GM12891 (cell line): ENCODE measurements around the gene TRPV6.

Experiments
- DNase-seq: peaks from one replicate; pipeline ENCODE4 v3.0.0; 2011; ENCODE audit warnings: low spot score; ENCODE audit not compliant: insufficient read length
- FAIRE-seq: peaks from 2 replicates; lab custom pipeline; 2011; peaks lifted over from hg19 to GRCh38; lab: Jason Lieb, UNC
- PAX5 ChIP-seq: IDR thresholded peaks from 2 replicates; pipeline ENCODE4 v1.6.1; 2011; ENCODE audit warnings: low read length, moderate library complexity, mild to moderate bottlenecking; ENCODE audit not compliant: insufficient read depth, severe bottlenecking
- POLR2A ChIP-seq: IDR thresholded peaks from 2 replicates; pipeline ENCODE4 v1.6.1; 2011; ENCODE audit warnings: low read depth, low read length, control low read depth
- POLR2AphosphoS5 ChIP-seq: IDR thresholded peaks from 2 replicates; pipeline ENCODE4 v1.6.1; 2011; ENCODE audit warnings: low read depth, low read length, control low read depth
- POU2F2 ChIP-seq: IDR thresholded peaks from 2 replicates; pipeline ENCODE4 v1.6.1; 2011; ENCODE audit warnings: low read depth, mild to moderate bottlenecking, control low read depth, low read length, moderate library complexity
- SPI1 ChIP-seq: IDR thresholded peaks from 2 replicates; pipeline ENCODE4 v1.6.1; 2011; ENCODE audit warnings: low read depth, low read length, control low read depth
- TAF1 ChIP-seq: IDR thresholded peaks from 2 replicates; pipeline ENCODE4 v1.6.1; 2011; ENCODE audit warnings: low read depth, low read length, control low read depth

The TRPV6 gene

GRCh38 chr7:142866361-142867096 is 19.0 kb downstream of the TRPV6 start:
- no peak for FAIRE-seq
- TF ChIP-seq POLR2A (no peak), PAX5 (no peak), TAF1 (no peak)
- DNase-seq, result no peak

- FAIRE-seq (no peak), DNase-seq (no peak)
- TF ChIP-seq PAX5 (no peak), POLR2AphosphoS5 (no peak), SPI1 (no peak)
These were observed 19.8 kb downstream of the TRPV6 start for GRCh38 chr7:142865766-142866165.

DNA sequence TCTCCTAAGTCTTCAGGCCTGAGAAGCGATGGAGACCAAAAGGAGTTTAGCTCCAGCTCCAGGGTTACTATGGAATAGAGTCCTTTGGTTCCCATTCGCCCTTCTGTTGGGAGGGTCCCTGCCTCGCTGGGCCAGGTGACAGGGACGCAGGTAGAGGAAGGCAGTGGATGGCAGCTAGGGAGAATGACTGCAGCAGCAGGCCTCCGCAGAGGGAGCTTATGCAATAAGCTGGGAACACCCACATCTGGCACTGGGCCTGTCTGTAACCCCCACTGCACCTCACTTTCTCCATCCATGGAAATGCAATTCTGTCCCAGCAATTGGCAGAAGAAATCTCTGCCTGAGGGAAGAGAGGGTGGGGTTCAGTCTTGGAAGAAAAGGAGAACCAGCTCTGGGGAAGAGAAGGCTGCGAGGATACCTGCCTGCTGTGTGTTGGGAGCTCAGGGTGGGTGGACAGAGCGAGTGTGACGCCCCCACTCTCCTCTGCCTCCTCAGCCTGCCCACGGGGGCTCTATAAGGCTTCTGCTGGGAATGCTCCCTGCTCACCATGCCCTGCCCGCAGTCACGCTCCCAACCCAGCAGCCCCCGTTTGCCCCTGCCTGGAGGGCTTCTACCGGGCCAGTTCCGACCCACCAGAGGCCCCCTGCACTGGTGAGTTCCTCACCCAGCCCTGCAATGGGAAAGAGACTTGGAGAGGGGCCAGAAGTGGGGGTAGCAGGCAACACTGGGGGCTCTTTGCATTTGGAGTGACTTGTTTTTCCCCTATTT is 20.4 kb downstream of the TRPV6 start:
- no peak for FAIRE-seq
- DNase-seq, result no peak
- TF ChIP-seq POLR2A (no peak), POU2F2 (no peak), PAX5 (no peak), SPI1 (no peak), POLR2AphosphoS5 (no peak), TAF1 (no peak)

DNA sequence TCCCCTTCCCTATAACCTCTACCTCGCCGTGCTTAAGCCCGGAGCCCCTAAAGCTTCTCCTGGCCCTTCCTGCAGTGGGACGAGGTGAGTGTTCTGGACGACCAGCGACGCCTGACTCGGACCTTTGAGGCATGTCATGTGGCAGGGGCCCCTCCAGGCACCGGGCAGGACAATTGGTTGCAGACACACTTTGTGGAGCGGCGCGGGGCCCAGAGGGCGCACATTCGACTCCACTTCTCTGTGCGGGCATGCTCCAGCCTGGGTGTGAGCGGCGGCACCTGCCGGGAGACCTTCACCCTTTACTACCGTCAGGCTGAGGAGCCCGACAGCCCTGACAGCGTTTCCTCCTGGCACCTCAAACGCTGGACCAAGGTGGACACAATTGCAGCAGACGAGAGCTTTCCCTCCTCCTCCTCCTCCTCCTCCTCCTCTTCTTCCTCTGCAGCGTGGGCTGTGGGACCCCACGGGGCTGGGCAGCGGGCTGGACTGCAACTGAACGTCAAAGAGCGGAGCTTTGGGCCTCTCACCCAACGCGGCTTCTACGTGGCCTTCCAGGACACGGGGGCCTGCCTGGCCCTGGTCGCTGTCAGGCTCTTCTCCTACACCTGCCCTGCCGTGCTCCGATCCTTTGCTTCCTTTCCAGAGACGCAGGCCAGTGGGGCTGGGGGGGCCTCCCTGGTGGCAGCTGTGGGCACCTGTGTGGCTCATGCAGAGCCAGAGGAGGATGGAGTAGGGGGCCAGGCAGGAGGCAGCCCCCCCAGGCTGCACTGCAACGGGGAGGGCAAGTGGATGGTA is 21.5 kb downstream of the TRPV6 start:
- FAIRE-seq, result no peak
- DNase-seq, result no peak
- TF ChIP-seq PAX5 (no peak), POLR2A (no peak), POLR2AphosphoS5 (no peak), SPI1 (no peak), TAF1 (no peak), POU2F2 (no peak)

DNA sequence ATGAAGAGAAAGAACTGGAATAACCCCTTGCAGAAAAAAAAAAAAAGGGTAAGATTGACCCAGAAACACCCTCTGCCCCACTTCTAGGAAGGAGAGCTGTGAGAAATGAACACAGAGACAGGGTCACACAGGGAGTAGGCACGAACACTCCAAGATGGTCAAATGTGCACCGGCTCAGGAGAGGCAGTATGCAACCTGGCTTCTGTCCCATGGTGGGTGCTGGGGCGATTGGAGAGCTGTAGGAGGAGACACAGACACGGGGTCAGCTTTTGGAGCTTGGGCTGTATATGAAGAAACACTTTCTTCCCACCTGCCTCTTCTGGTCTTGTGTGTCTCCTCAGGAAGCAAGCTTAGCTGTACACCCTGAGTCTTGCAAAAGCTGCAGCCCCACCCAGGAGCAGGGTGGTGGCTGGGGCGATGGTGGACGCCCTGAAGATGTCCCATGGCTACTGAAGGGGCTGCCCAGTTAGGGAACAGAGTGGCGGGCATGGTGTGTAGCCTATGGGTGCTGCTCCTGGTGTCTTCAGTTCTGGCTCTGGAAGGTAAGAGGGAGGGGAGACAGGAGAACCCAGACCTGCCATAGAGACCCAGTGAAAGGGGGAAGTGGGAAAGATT is 22.7 kb downstream of the TRPV6 start:
- DNase-seq (no peak), FAIRE-seq (no peak)
- TF ChIP-seq POU2F2, result no peak
- no peak for TF ChIP-seq TAF1
- TF ChIP-seq SPI1, result no peak
- TF ChIP-seq POLR2A, result no peak
- TF ChIP-seq PAX5, result no peak
- TF ChIP-seq POLR2AphosphoS5, result no peak

DNA sequence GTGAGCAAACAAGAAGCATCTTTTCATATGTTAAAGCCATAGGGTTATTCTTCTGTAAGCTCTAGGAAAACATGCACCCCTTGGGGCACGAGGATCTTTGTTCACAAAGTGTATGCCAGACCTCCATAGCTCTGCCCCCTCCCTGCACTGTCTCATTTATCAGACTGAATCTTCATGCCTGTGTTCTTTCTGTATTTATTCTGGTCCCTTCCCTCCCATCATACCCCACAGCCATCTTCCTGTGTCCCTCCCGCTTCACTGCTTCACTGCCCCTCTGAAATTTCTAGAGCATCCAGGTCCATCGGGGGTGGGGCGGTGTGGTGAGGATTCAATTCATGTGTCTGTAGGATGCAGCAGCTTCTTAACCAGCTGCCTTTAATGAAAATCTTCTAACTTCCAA is 23.2 kb downstream of the TRPV6 start:
- DNase-seq (no peak), FAIRE-seq (no peak)
- TF ChIP-seq SPI1, result no peak
- no peak for TF ChIP-seq PAX5
- no peak for TF ChIP-seq POU2F2
- TF ChIP-seq POLR2A, result no peak
- TF ChIP-seq POLR2AphosphoS5, result no peak
- TF ChIP-seq TAF1, result no peak

- TF ChIP-seq POLR2AphosphoS5 (no peak), TAF1 (no peak), POLR2A (no peak)
- FAIRE-seq, result no peak
- no peak for DNase-seq
These were observed 24.6 kb downstream of the TRPV6 start for GRCh38 chr7:142860968-142861367.

GRCh38 chr7:142859829-142860228 is 25.7 kb downstream of the TRPV6 start:
- TF ChIP-seq POU2F2, result no peak
- TF ChIP-seq TAF1, result no peak
- TF ChIP-seq PAX5, result no peak
- TF ChIP-seq SPI1, result no peak
- TF ChIP-seq POLR2A, result no peak
- no peak for TF ChIP-seq POLR2AphosphoS5
- DNase-seq, result no peak
- FAIRE-seq, result no peak

DNA sequence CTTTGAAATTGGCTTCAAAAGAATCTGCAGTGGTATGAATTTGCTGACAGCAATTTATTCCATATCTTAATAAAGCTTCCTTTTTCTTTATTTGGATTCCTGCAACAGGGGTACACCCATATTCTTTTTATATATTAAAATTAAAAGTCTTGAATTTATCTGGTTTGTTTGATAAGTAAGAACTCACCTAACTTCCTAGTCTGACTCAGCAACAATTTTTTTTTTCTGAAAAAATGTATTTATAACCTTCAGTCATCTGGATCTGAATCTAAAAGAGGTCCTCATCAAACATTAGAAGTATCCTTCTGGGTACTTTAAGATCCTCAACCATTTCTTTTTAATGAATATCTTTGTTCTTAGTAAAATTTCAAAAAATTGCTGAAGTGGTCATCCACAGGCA is 26.1 kb downstream of the TRPV6 start:
- DNase-seq (no peak), FAIRE-seq (no peak)
- TF ChIP-seq PAX5 (no peak), POLR2A (no peak), TAF1 (no peak), SPI1 (no peak)
